OCI-LY3 (cell line): ENCODE results near the gene COL13A1.

Source experiments
- H2AFZ ChIP-seq: fragments of 200-600, 300-600 bp; shearing (Covaris generic); 2 replicates; pipeline ENCODE4 v1.6.0; 2014; ENCODE audit warnings: antibody characterized with exemption, low read depth, low read length
- H3K27ac ChIP-seq: fragments of 200-600, 300-600 bp; sonication (generic); 2 replicates; pipeline ENCODE4 v1.5.1; 2014; ENCODE audit warnings: mild to moderate bottlenecking, low read length, moderate library complexity, mixed read lengths
- H3K27me3 ChIP-seq: fragments of 200-600, 300-600 bp; sonication (generic); 2 replicates; pipeline ENCODE4 v1.6.1; 2014; ENCODE audit warnings: low read depth, low read length, mixed read lengths
- H3K36me3 ChIP-seq: fragments of 200-600, 300-600 bp; sonication (generic); replicated peaks from 2 replicates; pipeline ENCODE3; 2014; ENCODE audit warnings: low read depth, low read length, mixed read lengths
- H3K4me1 ChIP-seq: fragments of 300-600, 200-600 bp; sonication (generic); 2 replicates; pipeline ENCODE4 v1.6.1; 2014; ENCODE audit warnings: low read length, mixed read lengths
- H3K4me2 ChIP-seq: fragments of 200-600, 300-600 bp; sonication (generic); 2 replicates; pipeline ENCODE4 v1.6.1; 2014; ENCODE audit warnings: low read length, mixed read lengths
- H3K4me3 ChIP-seq: fragments of 300-600, 200-600 bp; sonication (generic); 2 replicates; pipeline ENCODE4 v1.5.1; 2014; ENCODE audit warnings: antibody characterized with exemption, mild to moderate bottlenecking, low read length, moderate library complexity
- H3K79me2 ChIP-seq: fragments of 300-600, 200-600 bp; shearing (Covaris generic); 2 replicates; pipeline ENCODE4 v1.6.1; 2014; ENCODE audit warnings: mild to moderate bottlenecking, low read length, mixed read lengths
- H3K9ac ChIP-seq: fragments of 300-600, 200-600 bp; shearing (Covaris generic); 2 replicates; pipeline ENCODE4 v1.6.0; 2014; ENCODE audit warnings: mild to moderate bottlenecking, low read length, moderate library complexity
- H3K9me3 ChIP-seq: fragments of 200-600, 300-600 bp; shearing (Covaris generic); 2 replicates; pipeline ENCODE4 v1.6.1; 2014; ENCODE audit warnings: low read length, mixed read lengths; ENCODE audit not compliant: insufficient read depth
- H4K20me1 ChIP-seq: fragments of 200-600, 300-600 bp; sonication (generic); 2 replicates; pipeline ENCODE4 v1.6.1; 2016; ENCODE audit warnings: low read length, mixed read lengths; ENCODE audit not compliant: insufficient read depth
- EZH2phosphoT487 ChIP-seq: fragments of 200-600 bp; shearing (Covaris generic); IDR thresholded peaks from 2 replicates; pipeline ENCODE4 v1.6.1; 2018; ENCODE audit warnings: antibody characterized with exemption, mixed run types, low read depth
- TF ChIP-seq, protein P1 (sequence below): fragments of 200-600, 300-600 bp; sonication (generic); IDR thresholded peaks from 2 replicates; pipeline ENCODE4 v1.5.1; 2014; ENCODE audit warnings: antibody characterized with exemption, low read length, low read depth

Gene COL13A1

DNA sequence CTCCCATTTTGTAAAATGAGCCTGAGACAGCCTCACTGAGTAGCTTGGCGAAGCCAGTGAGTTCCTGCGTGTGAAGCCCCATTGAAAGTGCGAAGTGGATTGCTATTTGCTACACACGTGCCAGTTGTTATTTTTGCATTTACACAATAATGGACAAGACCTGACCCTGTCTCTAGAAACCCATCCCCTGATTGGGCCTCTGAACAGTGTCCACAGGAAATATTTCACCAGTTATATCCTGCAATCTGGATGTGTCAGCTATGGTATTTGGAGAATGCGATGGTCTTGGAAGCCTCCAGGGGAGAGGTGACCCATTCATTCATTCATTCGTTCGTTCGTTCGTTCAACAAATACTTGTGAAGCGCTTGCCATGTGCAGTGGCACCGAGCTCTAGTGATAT is 37.1 kb downstream of the COL13A1 start:
- Histone ChIP-seq H3K79me2 (no peaks in the 10 kb centered on the region), H3K4me1 (peaks cover 28% of the 10 kb centered on the region), H3K9me3 (no peaks in the 10 kb centered on the region), H3K27ac (no peak overlapping the region), H3K9ac (no peak overlapping the region), H3K36me3 (no peaks in the 10 kb centered on the region), H4K20me1 (no peaks in the 10 kb centered on the region), H3K4me3 (no peak overlapping the region), H2AFZ (no peak overlapping the region), H3K27me3 (no peaks in the 10 kb centered on the region), H3K4me2 (no peak overlapping the region)
- TF ChIP-seq, protein P1, sequence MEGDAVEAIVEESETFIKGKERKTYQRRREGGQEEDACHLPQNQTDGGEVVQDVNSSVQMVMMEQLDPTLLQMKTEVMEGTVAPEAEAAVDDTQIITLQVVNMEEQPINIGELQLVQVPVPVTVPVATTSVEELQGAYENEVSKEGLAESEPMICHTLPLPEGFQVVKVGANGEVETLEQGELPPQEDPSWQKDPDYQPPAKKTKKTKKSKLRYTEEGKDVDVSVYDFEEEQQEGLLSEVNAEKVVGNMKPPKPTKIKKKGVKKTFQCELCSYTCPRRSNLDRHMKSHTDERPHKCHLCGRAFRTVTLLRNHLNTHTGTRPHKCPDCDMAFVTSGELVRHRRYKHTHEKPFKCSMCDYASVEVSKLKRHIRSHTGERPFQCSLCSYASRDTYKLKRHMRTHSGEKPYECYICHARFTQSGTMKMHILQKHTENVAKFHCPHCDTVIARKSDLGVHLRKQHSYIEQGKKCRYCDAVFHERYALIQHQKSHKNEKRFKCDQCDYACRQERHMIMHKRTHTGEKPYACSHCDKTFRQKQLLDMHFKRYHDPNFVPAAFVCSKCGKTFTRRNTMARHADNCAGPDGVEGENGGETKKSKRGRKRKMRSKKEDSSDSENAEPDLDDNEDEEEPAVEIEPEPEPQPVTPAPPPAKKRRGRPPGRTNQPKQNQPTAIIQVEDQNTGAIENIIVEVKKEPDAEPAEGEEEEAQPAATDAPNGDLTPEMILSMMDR: no peak

DNA sequence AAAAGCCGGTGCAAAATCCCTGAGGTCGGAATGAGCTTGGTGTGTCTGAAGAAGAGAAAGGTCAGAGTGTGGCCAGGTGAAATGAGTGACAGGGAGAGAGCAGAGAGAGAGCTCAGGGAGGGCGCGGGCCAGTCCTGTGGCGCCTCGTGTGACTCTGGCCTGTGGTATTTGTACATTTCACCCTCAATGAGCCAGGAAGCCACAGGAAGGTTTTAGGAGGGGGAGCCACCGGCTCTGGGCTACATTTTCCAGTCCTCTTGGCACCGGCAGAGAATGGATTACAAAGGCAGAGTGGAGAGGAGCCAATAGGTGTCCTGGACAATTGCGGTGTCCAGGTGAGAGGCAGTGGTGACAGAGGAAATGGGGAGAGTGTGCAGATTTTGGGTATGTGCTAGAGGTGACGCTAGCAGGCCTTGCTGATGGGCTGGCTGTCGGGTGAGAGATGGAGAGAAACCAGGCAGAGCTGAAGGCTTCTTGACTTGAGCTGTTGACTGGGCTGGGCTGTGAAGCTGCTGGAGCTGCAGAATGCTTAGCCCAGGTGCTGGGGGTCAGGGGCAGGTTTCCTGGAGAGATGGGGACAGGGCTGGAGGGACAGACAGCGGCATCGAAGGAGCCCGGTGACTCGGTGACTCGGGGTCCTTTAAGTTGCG is 38.1 kb downstream of the COL13A1 start:
- Histone ChIP-seq H3K27ac (no peak overlapping the region), H3K4me2 (no peak overlapping the region), H3K36me3 (no peaks in the 10 kb centered on the region), H3K79me2 (no peaks in the 10 kb centered on the region), H3K9ac (no peak overlapping the region), H3K9me3 (no peaks in the 10 kb centered on the region), H4K20me1 (no peaks in the 10 kb centered on the region), H3K4me1 (peaks cover 28% of the 10 kb centered on the region), H3K27me3 (no peaks in the 10 kb centered on the region), H2AFZ (no peak overlapping the region), H3K4me3 (no peak overlapping the region)
- TF ChIP-seq EZH2phosphoT487: no peak
- TF ChIP-seq, protein P1: no peak

DNA sequence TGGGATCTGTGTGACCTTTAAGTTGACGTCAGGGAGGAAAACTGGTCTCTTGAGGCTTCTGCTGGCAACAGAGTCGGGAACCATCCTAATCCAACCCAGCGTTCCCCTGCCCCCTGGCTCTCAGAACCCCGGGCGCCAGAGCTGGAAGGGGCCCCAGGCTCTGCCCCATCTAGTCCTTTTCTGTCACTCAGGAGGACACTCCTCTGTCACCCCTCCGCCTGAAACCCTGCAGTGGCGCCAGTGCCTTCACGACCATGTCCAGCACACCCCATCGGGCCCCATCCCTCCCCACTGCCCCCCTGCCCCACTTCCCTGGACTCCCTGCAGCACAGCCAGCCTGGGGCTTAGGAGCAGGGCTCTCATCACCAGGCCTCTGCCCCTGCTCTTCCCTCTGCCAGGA is 39.1 kb downstream of the COL13A1 start:
- H3K9me3 ChIP-seq: no peaks in the 10 kb centered on the region
- H3K27ac ChIP-seq: no peak overlapping the region
- H3K9ac ChIP-seq: no peak overlapping the region
- no peaks in the 10 kb centered on the region for H3K79me2 ChIP-seq
- no peak overlapping the region for H2AFZ ChIP-seq
- TF ChIP-seq, protein P1: no peak
- no peak for TF ChIP-seq EZH2phosphoT487
- H3K27me3 ChIP-seq: peaks cover 3% of the 10 kb centered on the region; the same call in 1 of the 2 replicates
- no peaks in the 10 kb centered on the region for H3K36me3 ChIP-seq
- H3K4me2 ChIP-seq: no peak overlapping the region
- H4K20me1 ChIP-seq: no peaks in the 10 kb centered on the region
- no peak overlapping the region for H3K4me3 ChIP-seq
- H3K4me1 ChIP-seq: peaks cover 25% of the 10 kb centered on the region

DNA sequence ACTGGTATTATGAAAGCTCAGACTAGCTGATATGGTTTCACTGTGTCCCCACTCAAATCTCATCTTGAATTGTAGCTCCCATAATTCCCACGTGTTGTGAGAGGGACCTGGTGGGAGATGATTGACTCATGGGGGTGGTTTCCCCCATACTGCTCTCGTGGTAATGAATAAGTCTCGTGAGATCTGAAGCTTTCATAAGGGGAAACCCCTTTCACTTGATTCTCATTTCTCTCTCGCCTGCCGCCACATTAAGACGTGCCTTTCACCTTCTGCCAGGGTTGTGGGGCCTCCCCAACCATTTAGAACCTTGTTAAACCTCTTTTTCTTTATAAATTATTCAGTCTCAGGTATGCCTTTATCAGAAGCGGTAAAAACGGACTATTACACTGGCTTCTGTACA is 40.3 kb downstream of the COL13A1 start:
- Histone ChIP-seq H3K27ac (no peak overlapping the region), H4K20me1 (no peaks in the 10 kb centered on the region), H3K9me3 (no peaks in the 10 kb centered on the region), H3K36me3 (no peaks in the 10 kb centered on the region), H3K27me3 (peaks cover 6% of the 10 kb centered on the region; the same call in 1 of the 2 replicates), H2AFZ (no peak overlapping the region), H3K4me2 (peak overlapping the region; percentile 17; the same call in 1 of the 2 replicates), H3K9ac (no peak overlapping the region), H3K79me2 (no peaks in the 10 kb centered on the region), H3K4me3 (no peak overlapping the region), H3K4me1 (peaks cover 13% of the 10 kb centered on the region)
- TF ChIP-seq, protein P1: no peak
- no peak for TF ChIP-seq EZH2phosphoT487
